Measurements from ENCODE around the gene CD3D. TPM values are rescaled to one million over a fixed set of nuclear protein-coding genes. Genes with fewer than 3 reads are reported as not detected.

CD3D gene
- total RNA-seq, 2 experiments from 2014 or later, result not detected

DNA sequence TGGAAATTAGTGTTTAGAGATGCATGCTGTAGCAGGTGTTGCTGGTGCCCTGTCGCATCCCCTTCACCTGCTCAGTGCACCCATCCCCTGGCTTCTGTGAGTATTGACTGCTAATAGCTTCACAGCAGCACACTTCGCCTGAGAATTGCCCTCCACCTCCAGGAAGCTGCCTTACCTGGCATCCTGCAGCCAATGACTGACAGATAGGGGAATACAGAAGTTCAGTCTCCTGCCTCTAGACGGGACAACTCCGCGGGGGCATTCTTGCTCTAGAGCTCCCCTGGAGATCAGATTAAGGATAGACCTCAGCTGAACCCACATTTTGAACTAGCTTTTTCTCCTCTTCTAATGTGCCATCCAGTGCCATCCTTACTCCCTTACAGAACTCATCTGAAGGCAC lies 47.3 kb downstream of the CD3D start:
- no peaks in the 10 kb centered on the region for H3K9me3 ChIP-seq (ENCODE audit: low read length)
- no peaks in the 10 kb centered on the region for H4K20me1 ChIP-seq (ENCODE audit: insufficient read depth, low read length)
- H3K9me2 ChIP-seq (ENCODE audit: insufficient read depth, low read length), result no peaks in the 10 kb centered on the region
- H3K4me3 ChIP-seq (ENCODE audit: low read depth, low read length, poor library complexity, severe bottlenecking), result no peak overlapping the region
- CTCF ChIA-PET (ENCODE audit: unreplicated experiment), result interaction anchor here (1.0 to 1.7 kb wide), 7 partner anchors 10 to 97 kb away, joined by 3 to 10 read pairs (median 5); no protein-coding TSS in a partner anchor
- intact Hi-C loops (cut with micrococcal nuclease; ENCODE audit: unreplicated experiment), result loop anchor here (5.0 kb wide), 1 partner anchor 192 kb away; no protein-coding TSS in a partner anchor
- BruUV-seq (replicated peaks), result no TSS peak
- H3K4me2 ChIP-seq (ENCODE audit: low read length), result no peak overlapping the region
- H2AFZ ChIP-seq (ENCODE audit: low read length), result peak overlapping the region; percentile 67; the same call in 1 of the 2 replicates
- H3K36me3 ChIP-seq (ENCODE audit: insufficient read depth, low read length), result no peaks in the 10 kb centered on the region
- TF ChIP-seq EZH2phosphoT487 (IDR thresholded peaks at IDR 0.05; ENCODE audit: borderline replicate concordance, low read depth, low read length), result no peak
- TF ChIP-seq, protein P1, sequence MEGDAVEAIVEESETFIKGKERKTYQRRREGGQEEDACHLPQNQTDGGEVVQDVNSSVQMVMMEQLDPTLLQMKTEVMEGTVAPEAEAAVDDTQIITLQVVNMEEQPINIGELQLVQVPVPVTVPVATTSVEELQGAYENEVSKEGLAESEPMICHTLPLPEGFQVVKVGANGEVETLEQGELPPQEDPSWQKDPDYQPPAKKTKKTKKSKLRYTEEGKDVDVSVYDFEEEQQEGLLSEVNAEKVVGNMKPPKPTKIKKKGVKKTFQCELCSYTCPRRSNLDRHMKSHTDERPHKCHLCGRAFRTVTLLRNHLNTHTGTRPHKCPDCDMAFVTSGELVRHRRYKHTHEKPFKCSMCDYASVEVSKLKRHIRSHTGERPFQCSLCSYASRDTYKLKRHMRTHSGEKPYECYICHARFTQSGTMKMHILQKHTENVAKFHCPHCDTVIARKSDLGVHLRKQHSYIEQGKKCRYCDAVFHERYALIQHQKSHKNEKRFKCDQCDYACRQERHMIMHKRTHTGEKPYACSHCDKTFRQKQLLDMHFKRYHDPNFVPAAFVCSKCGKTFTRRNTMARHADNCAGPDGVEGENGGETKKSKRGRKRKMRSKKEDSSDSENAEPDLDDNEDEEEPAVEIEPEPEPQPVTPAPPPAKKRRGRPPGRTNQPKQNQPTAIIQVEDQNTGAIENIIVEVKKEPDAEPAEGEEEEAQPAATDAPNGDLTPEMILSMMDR (conservative IDR thresholded peaks at IDR 0.05; ENCODE audit: low read length), result no peak
- DNase-seq (ENCODE audit: low spot score), result no peak
- POLR2A ChIA-PET, result interaction anchor here (0.5 to 1.3 kb wide), 7 partner anchors 10 to 100 kb away, joined by 3 to 5 read pairs (median 3); no protein-coding TSS in a partner anchor
- peaks cover 6% of the 10 kb centered on the region for H3K4me1 ChIP-seq (ENCODE audit: insufficient read depth, low read length, poor library complexity, severe bottlenecking)
- H3K27ac ChIP-seq (ENCODE audit: low read depth, low read length, poor library complexity, severe bottlenecking), result no peak overlapping the region
- H3K79me2 ChIP-seq (ENCODE audit: insufficient read depth, low read depth, low read length), result no peaks in the 10 kb centered on the region

DNA sequence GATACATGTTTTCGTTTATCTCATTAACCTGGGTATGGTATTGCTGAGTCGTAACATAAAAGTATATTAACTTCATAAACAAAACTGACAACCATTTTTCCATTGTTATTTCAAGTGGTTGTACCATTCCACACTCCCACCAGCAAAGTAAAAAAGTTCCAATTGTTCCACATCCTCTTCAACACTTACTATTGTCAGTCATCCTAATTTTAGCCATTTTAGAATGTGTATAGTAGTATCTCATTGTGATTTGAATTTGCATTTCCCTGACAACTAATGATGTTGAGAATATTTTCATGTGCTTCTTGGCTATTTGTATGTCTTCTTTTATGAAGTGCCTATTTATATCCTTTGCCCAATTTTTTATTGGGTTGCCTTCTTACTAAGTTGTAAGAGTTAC lies 48.5 kb downstream of the CD3D start:
- Histone ChIP-seq H3K4me3 (ENCODE audit: low read depth, low read length, poor library complexity, severe bottlenecking) (no peak overlapping the region), H3K4me2 (ENCODE audit: low read length) (no peak overlapping the region), H3K9me3 (ENCODE audit: low read length) (0 out of 2 replicates have a peak, but pooled peaks cover 3% of the 10 kb centered on the region), H3K4me1 (ENCODE audit: insufficient read depth, low read length, poor library complexity, severe bottlenecking) (peaks cover 6% of the 10 kb centered on the region), H3K79me2 (ENCODE audit: insufficient read depth, low read depth, low read length) (no peaks in the 10 kb centered on the region), H3K36me3 (ENCODE audit: insufficient read depth, low read length) (no peaks in the 10 kb centered on the region), H4K20me1 (ENCODE audit: insufficient read depth, low read length) (no peaks in the 10 kb centered on the region), H2AFZ (ENCODE audit: low read length) (no peak overlapping the region), H3K9me2 (ENCODE audit: insufficient read depth, low read length) (no peaks in the 10 kb centered on the region), H3K27ac (ENCODE audit: low read depth, low read length, poor library complexity, severe bottlenecking) (no peak overlapping the region)
- no TSS peak for BruUV-seq (replicated peaks)
- no peak for TF ChIP-seq EZH2phosphoT487 (IDR thresholded peaks at IDR 0.05; ENCODE audit: borderline replicate concordance, low read depth, low read length)
- CTCF ChIA-PET (ENCODE audit: unreplicated experiment), result no interaction called here
- POLR2A ChIA-PET, result interaction anchor here (0.6 to 0.7 kb wide), 3 partner anchors 42 to 1813 kb away, joined by 3 to 7 read pairs (median 3); partner anchors contain the start of gene MPZL3
- intact Hi-C loops (cut with micrococcal nuclease; ENCODE audit: unreplicated experiment), result no loop called here
- no peak for DNase-seq (ENCODE audit: low spot score)

DNA sequence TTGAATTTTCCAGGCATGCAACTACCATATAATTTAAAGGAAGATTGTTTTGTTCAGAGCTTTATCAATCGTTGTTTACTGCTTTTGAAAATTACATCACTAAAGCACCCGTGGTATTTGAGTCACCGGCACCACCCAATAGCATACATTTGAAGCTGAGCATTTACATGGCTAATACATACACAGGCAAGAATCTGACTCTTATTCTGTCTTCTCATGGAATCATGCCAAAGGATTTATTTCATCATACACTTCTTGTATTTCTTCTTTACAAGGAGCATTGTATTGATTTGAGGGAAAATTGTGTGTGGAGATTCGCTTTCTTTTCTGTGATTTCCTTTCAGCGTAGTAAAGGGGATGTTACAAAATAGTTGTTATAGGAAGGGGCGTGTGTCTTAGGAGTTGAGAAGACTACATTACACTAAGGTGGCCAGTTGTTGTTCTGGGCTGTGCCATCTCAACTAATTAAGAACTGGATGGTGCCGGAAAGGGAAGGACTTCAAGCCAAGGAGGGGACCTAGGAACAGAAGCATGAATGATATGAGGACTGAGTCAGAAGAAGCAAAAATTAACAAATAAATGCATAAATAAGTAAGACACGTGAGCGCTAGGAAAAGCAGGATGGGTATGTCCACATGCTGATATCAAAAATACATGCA lies 50.9 kb downstream of the CD3D start:
- Histone ChIP-seq H3K4me3 (ENCODE audit: low read depth, low read length, poor library complexity, severe bottlenecking) (no peak overlapping the region), H4K20me1 (ENCODE audit: insufficient read depth, low read length) (no peaks in the 10 kb centered on the region), H3K9me3 (ENCODE audit: low read length) (0 out of 2 replicates have a peak, but pooled peaks cover 3% of the 10 kb centered on the region), H3K27ac (ENCODE audit: low read depth, low read length, poor library complexity, severe bottlenecking) (no peak overlapping the region), H3K9me2 (ENCODE audit: insufficient read depth, low read length) (no peaks in the 10 kb centered on the region), H3K4me2 (ENCODE audit: low read length) (no peak overlapping the region), H3K4me1 (ENCODE audit: insufficient read depth, low read length, poor library complexity, severe bottlenecking) (peaks cover 6% of the 10 kb centered on the region), H3K79me2 (ENCODE audit: insufficient read depth, low read depth, low read length) (no peaks in the 10 kb centered on the region), H2AFZ (ENCODE audit: low read length) (peak overlapping the region; percentile 52; the same call in 1 of the 2 replicates), H3K36me3 (ENCODE audit: insufficient read depth, low read length) (no peaks in the 10 kb centered on the region)
- DNase-seq (ENCODE audit: low spot score), result no peak
- ChIA-PET POLR2A (interaction anchor here (0.6 kb wide), 1 partner anchor 60 kb away, joined by 3 read pairs; no protein-coding TSS in a partner anchor), CTCF (ENCODE audit: unreplicated experiment) (interaction anchor here (1.1 to 1.4 kb wide), 2 partner anchors 40 to 93 kb away, joined by 3 to 5 read pairs; partner anchors contain the start of gene MPZL3)
- intact Hi-C loops (cut with micrococcal nuclease; ENCODE audit: unreplicated experiment), result no loop called here
- BruUV-seq (replicated peaks), result no TSS peak
- TF ChIP-seq, protein P1 (conservative IDR thresholded peaks at IDR 0.05; ENCODE audit: low read length), result no peak
- no peak for TF ChIP-seq EZH2phosphoT487 (IDR thresholded peaks at IDR 0.05; ENCODE audit: borderline replicate concordance, low read depth, low read length)
